Activated CD4-positive, alpha-beta T cell treated with anti-CD3 and anti-CD28 coated beads, Interleukin-2, amount 50 U/mL, for 4 hours (primary cell): ENCODE data around the gene P3H2.

Experiments used
- DNase-seq, 2 experiments: peaks; one replicate each; pipeline ENCODE4 v3.0.0-alpha.2; 2020

Gene P3H2

GRCh38 chr3:190014940-190015339 is 105.8 kb downstream of the P3H2 start:
- no peak for DNase-seq

- DNase-seq: no peak
Measured at GRCh38 chr3:190013943-190014924, 106.5 kb downstream of the P3H2 start.

GRCh38 chr3:190012784-190013183 is 107.9 kb downstream of the P3H2 start:
- no peak for DNase-seq

GRCh38 chr3:190012314-190012782 is 108.3 kb downstream of the P3H2 start:
- DNase-seq: no peak

GRCh38 chr3:190010486-190010885 is 110.2 kb downstream of the P3H2 start:
- DNase-seq: no peak

GRCh38 chr3:190009614-190010013 is 111.1 kb downstream of the P3H2 start:
- no peak for DNase-seq

GRCh38 chr3:190008432-190008831 is 112.3 kb downstream of the P3H2 start:
- no peak for DNase-seq

GRCh38 chr3:190005343-190006113 is 115.2 kb downstream of the P3H2 start:
- no peak for DNase-seq

GRCh38 chr3:190004656-190005055 is 116.0 kb downstream of the P3H2 start:
- DNase-seq: no peak

- no peak for DNase-seq
Measured at GRCh38 chr3:190003681-190004123, 117.0 kb downstream of the P3H2 start.

GRCh38 chr3:190003068-190003467 is 117.6 kb downstream of the P3H2 start:
- no peak for DNase-seq

- no peak for DNase-seq
Measured at GRCh38 chr3:190001426-190001825, 119.3 kb downstream of the P3H2 start.

- no peak for DNase-seq
Measured at GRCh38 chr3:190000861-190001196, 119.9 kb downstream of the P3H2 start.

GRCh38 chr3:190000187-190000860 is 120.4 kb downstream of the P3H2 start:
- no peak for DNase-seq

GRCh38 chr3:189999718-190000117 is 121.0 kb downstream of the P3H2 start:
- DNase-seq: no peak

- no peak for DNase-seq
Measured at GRCh38 chr3:189995129-189995528, 125.6 kb downstream of the P3H2 start.

- DNase-seq: no peak
Measured at GRCh38 chr3:189990826-189991225, 129.9 kb downstream of the P3H2 start.

- no peak for DNase-seq
Measured at GRCh38 chr3:189988854-189989253, 131.8 kb downstream of the P3H2 start.

- no peak for DNase-seq
Measured at GRCh38 chr3:189988322-189988721, 132.4 kb downstream of the P3H2 start.

GRCh38 chr3:189985948-189986347 is 134.7 kb downstream of the P3H2 start:
- DNase-seq: no peak

GRCh38 chr3:189983612-189984011 is 137.1 kb downstream of the P3H2 start:
- no peak for DNase-seq

- DNase-seq: no peak
Measured at GRCh38 chr3:189982321-189982945, 138.3 kb downstream of the P3H2 start.

GRCh38 chr3:189981668-189982067 is 139.0 kb downstream of the P3H2 start:
- DNase-seq: no peak
